WTC11 (cell line): ENCODE data around the gene ZNF526. TPM values are rescaled to one million over a fixed set of nuclear protein-coding genes. Genes with fewer than 3 reads are reported as not detected.

Experiments
- ATAC-seq: fragments of 200-7000 bp; cut with Tn5 transposase; 2 replicates; pipeline ENCODE4 v1.10.0; 2021; ENCODE audit warnings: mild to moderate bottlenecking, moderate library complexity
- CTCF ChIA-PET: fragments of 300-600 bp; sonication (Branson Sonifier 250); formaldehyde crosslinking; loops from one replicate; lab custom pipeline; 2021; ENCODE audit warnings: antibody characterized with exemption; lab: Charles Lee
- POLR2A ChIA-PET: fragments of 350-600 bp; sonication (Branson Sonifier 250); formaldehyde crosslinking; loops from one replicate; lab custom pipeline; 2021; ENCODE audit warnings: antibody characterized with exemption; lab: Charles Lee
- DNase-seq: peaks from one replicate; pipeline ENCODE4 v3.0.0; 2021; ENCODE audit warnings: low spot score
- H3K27ac Mint-ChIP-seq: 2 replicates; pipeline ENCODE4 v1.8.0; 2021; ENCODE audit warnings: mixed read lengths
- H3K27me3 Mint-ChIP-seq: 2 replicates; pipeline ENCODE4 v1.8.0; 2021; ENCODE audit warnings: low read depth, mild to moderate bottlenecking, moderate library complexity, mixed read lengths
- H3K36me3 Mint-ChIP-seq: 2 replicates; pipeline ENCODE4 v1.8.0; 2021; ENCODE audit warnings: mixed read lengths
- H3K4me1 Mint-ChIP-seq: 2 replicates; pipeline ENCODE4 v1.8.0; 2022; ENCODE audit warnings: mixed read lengths
- H3K4me3 Mint-ChIP-seq: 2 replicates; pipeline ENCODE4 v1.8.0; 2021; ENCODE audit warnings: mild to moderate bottlenecking, moderate library complexity, mixed read lengths
- H3K9me3 Mint-ChIP-seq: 2 replicates; pipeline ENCODE4 v1.8.0; 2021; ENCODE audit warnings: mixed read lengths
- ARID4B ChIP-seq: sonication (generic); formaldehyde crosslinking; IDR thresholded peaks from 2 replicates; pipeline ENCODE4 v1.8.0; 2023; ENCODE audit warnings: missing genetic modification reagents, mild to moderate bottlenecking, borderline replicate concordance
- ATF6 ChIP-seq: sonication (generic); formaldehyde crosslinking; IDR thresholded peaks from 2 replicates; pipeline ENCODE4 v1.8.1; 2023; ENCODE audit warnings: mild to moderate bottlenecking, missing genetic modification reagents
- CREB1 ChIP-seq: sonication (generic); formaldehyde crosslinking; IDR thresholded peaks from 2 replicates; pipeline ENCODE4 v1.8.0; 2023; ENCODE audit warnings: mild to moderate bottlenecking, missing genetic modification reagents
- FOXJ3 ChIP-seq: sonication (generic); formaldehyde crosslinking; IDR thresholded peaks from 2 replicates; pipeline ENCODE4 v1.9.0; 2021; ENCODE audit warnings: missing genetic modification reagents, mild to moderate bottlenecking, borderline replicate concordance
- HMGXB4 ChIP-seq: sonication (generic); formaldehyde crosslinking; IDR thresholded peaks from 2 replicates; pipeline ENCODE4 v1.8.1; 2023; ENCODE audit warnings: mild to moderate bottlenecking, moderate library complexity, missing genetic modification reagents
- NFYB ChIP-seq: sonication (generic); formaldehyde crosslinking; conservative IDR thresholded peaks from 2 replicates; pipeline ENCODE4 v1.8.0; 2022; ENCODE audit warnings: low read depth, missing genetic modification reagents
- NR2C2 ChIP-seq: sonication (generic); formaldehyde crosslinking; IDR thresholded peaks from 2 replicates; pipeline ENCODE4 v1.8.0; 2022; ENCODE audit warnings: mild to moderate bottlenecking, missing genetic modification reagents
- NR3C1 ChIP-seq: sonication (generic); formaldehyde crosslinking; conservative IDR thresholded peaks from 2 replicates; pipeline ENCODE4 v1.8.1; 2023; ENCODE audit warnings: low read depth, mild to moderate bottlenecking, missing genetic modification reagents
- RELA ChIP-seq: sonication (generic); formaldehyde crosslinking; IDR thresholded peaks from 2 replicates; pipeline ENCODE4 v1.8.1; 2022; ENCODE audit warnings: missing genetic modification reagents, mild to moderate bottlenecking, borderline replicate concordance
- STAT6 ChIP-seq: sonication (generic); formaldehyde crosslinking; conservative IDR thresholded peaks from 2 replicates; pipeline ENCODE4 v1.8.1; 2023; ENCODE audit warnings: mild to moderate bottlenecking, low read depth, missing genetic modification reagents, moderate library complexity
- USF2 ChIP-seq: sonication (generic); formaldehyde crosslinking; IDR thresholded peaks from 2 replicates; pipeline ENCODE4 v1.8.1; 2023; ENCODE audit warnings: mild to moderate bottlenecking, missing genetic modification reagents, moderate library complexity
- ZNF532 ChIP-seq: fragments of 250-450 bp; sonication (Bioruptor Pico); IDR thresholded peaks from 2 replicates; pipeline ENCODE4 v1.9.0; 2021; ENCODE audit warnings: mild to moderate bottlenecking, borderline replicate concordance
- ZNF671 ChIP-seq: fragments of 250-450 bp; sonication (Bioruptor Pico); IDR thresholded peaks from 2 replicates; pipeline ENCODE4 v1.8.0; 2021; ENCODE audit warnings: mild to moderate bottlenecking
- total RNA-seq: library from RNA; stranded (reverse); gene quantifications from 3 replicates; pipeline ENCODE4 v1.2.3, GENCODE V29; 2021

ZNF526 gene
- total RNA-seq, 1 experiment from 2014 or later, result 18.3 TPM

- H3K36me3 Mint-ChIP-seq, result peaks cover 76% of the 10 kb centered on the region
- no peak overlapping the region for H3K4me3 Mint-ChIP-seq
- DNase-seq, result no peak
- no peaks in the 10 kb centered on the region for H3K9me3 Mint-ChIP-seq
- no peak for ATAC-seq
- no peaks in the 10 kb centered on the region for H3K27me3 Mint-ChIP-seq
- TF ChIP-seq ATF6 (CRISPR knock-in tag) (no peak), CREB1 (CRISPR knock-in tag) (no peak), STAT6 (no peak), NR2C2 (CRISPR knock-in tag) (no peak), NR3C1 (CRISPR knock-in tag) (no peak), ZNF532 (CRISPR knock-in tag) (no peak), RELA (no peak), USF2 (no peak), FOXJ3 (CRISPR knock-in tag) (no peak), NFYB (CRISPR knock-in tag) (no peak), HMGXB4 (CRISPR knock-in tag) (no peak), ARID4B (CRISPR knock-in tag) (no peak), ZNF671 (CRISPR knock-in tag) (no peak)
- peaks cover 34% of the 10 kb centered on the region for H3K4me1 Mint-ChIP-seq
- peak overlapping the region; percentile 77; the same call in 1 of the 2 replicates for H3K27ac Mint-ChIP-seq
- CTCF ChIA-PET, result interaction anchor here (0.5 kb wide), 1 partner anchor 28 kb away, joined by 3 read pairs; no protein-coding TSS in a partner anchor
- POLR2A ChIA-PET, result interaction anchor here (0.8 kb wide), 1 partner anchor 89 kb away, joined by 3 read pairs; no protein-coding TSS in a partner anchor
These were observed 17.7 kb upstream of the ZNF526 start for GRCh38 chr19:42202290-42202880.
